Stimulated activated CD8-positive, alpha-beta memory T cell treated with anti-CD3 and anti-CD28 coated beads, Interleukin-12 subunit alpha, Interleukin-12 subunit beta, amount 100 ng/mL, for 4 hours (primary cell): ENCODE measurements around the gene CSNK1A1.
A peak's percentile ranks its signal among the peaks of the same experiment; 100 is the strongest.
"Not testable (repeated sequence)": the region's sequence is repeated elsewhere in the genome, so short reads cannot be mapped to it uniquely, and the experiment has no call there.

Experiments
- DNase-seq: peaks from one replicate; pipeline ENCODE4 v3.0.0-alpha.2; 2020; ENCODE audit warnings: low read depth

Gene CSNK1A1

GRCh38 chr5:149456597-149457392, 94.4 kb downstream of the CSNK1A1 start:
- DNase-seq = no peak

GRCh38 chr5:149455889-149456409, 95.3 kb downstream of the CSNK1A1 start:
- no peak for DNase-seq

- DNase-seq = no peak
Observed at GRCh38 chr5:149453618-149454415, 97.4 kb downstream of the CSNK1A1 start.

- DNase-seq = no peak
Observed at GRCh38 chr5:149452665-149453617, 98.3 kb downstream of the CSNK1A1 start.

- DNase-seq = no peak
Observed at GRCh38 chr5:149452007-149452664, 99.1 kb downstream of the CSNK1A1 start.

GRCh38 chr5:149450199-149450598, 101.0 kb downstream of the CSNK1A1 start:
- DNase-seq = no peak

- DNase-seq = no peak
Observed at GRCh38 chr5:149448831-149449714, 102.2 kb downstream of the CSNK1A1 start.

GRCh38 chr5:149448431-149448830, 102.8 kb downstream of the CSNK1A1 start:
- no peak for DNase-seq

- DNase-seq = no peak
Observed at GRCh38 chr5:149447373-149448367, 103.6 kb downstream of the CSNK1A1 start.

- not testable (repeated sequence) for DNase-seq
Observed at GRCh38 chr5:149446794-149447193, 104.4 kb downstream of the CSNK1A1 start.

GRCh38 chr5:149445739-149446369, 105.4 kb downstream of the CSNK1A1 start:
- no peak for DNase-seq

GRCh38 chr5:149445343-149445738, 105.9 kb downstream of the CSNK1A1 start:
- DNase-seq = no peak

GRCh38 chr5:149444430-149444829, 106.8 kb downstream of the CSNK1A1 start:
- not testable (repeated sequence) for DNase-seq

- no peak for DNase-seq
Observed at GRCh38 chr5:149443210-149443609, 108.0 kb downstream of the CSNK1A1 start.

GRCh38 chr5:149442563-149443182, 108.6 kb downstream of the CSNK1A1 start:
- DNase-seq = peak; percentile 41
